NT2/D1 (cell line): ENCODE measurements around the gene STAM.

ENCODE experiments used
- SUZ12 ChIP-seq: IDR thresholded peaks from 2 replicates; pipeline ENCODE4 v1.6.1; 2011; ENCODE audit not compliant: insufficient read length, insufficient read depth; ENCODE audit errors: extremely low read depth
- YY1 ChIP-seq: IDR thresholded peaks from 2 replicates; pipeline ENCODE4 v1.6.1; 2011; ENCODE audit not compliant: insufficient read length, insufficient read depth
- ZNF274 ChIP-seq: IDR thresholded peaks from 2 replicates; pipeline ENCODE4 v1.6.1; 2011; ENCODE audit warnings: mild to moderate bottlenecking, low read depth, low read length

DNA sequence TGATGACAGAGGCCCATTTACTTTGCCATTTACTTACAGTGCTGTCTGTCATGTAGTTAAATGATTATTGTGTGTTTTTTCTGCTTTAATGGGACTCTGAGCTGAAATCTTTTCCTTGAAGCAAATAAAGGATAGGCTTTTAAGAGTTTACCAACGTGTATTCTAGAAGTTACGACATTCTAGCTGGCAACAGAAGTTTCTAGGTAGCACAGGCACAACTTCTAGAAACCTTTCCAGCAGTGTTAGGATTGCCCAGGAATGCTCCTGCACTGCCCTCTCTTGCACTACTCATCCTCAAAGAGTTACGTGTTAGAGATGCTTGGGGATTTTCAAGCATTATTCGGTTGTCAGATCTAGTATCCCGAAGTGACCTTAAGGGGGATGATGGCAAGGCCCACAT lies 65.5 kb downstream of the STAM start:
- no peak for TF ChIP-seq YY1
- TF ChIP-seq ZNF274, result no peak
- TF ChIP-seq SUZ12, result no peak
